Measurements from ENCODE around the gene PPP2R5C. TPM values are rescaled to one million over a fixed set of nuclear protein-coding genes. Genes with fewer than 3 reads are reported as not detected.

The PPP2R5C gene
- total and polyA plus RNA-seq, 9 of the 15 experiments (the other 6 are each of a cell fraction or from before 2014, with no cell fraction given), result 284 to 617 (median 395) TPM

DNA sequence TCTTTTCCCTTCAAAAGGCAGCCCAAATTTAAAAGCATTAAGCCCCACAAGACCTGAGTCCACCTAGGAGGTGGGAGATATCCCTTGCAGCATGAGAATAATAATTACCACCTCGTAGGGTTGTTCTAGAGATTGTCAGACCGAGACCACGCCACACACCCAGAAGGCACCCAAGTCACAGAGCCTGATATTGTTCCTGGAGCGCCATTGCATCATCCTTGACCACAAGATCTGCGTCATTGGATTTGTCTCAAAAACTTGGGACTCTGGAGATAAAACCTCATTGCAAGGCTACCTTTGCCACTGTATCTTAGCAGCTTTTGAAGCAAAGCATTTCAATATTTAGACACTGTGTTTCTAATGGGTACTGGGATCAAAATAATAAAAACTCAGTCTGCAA is 29.4 kb upstream of the PPP2R5C start (continued):
- TF ChIP-seq, protein P1, sequence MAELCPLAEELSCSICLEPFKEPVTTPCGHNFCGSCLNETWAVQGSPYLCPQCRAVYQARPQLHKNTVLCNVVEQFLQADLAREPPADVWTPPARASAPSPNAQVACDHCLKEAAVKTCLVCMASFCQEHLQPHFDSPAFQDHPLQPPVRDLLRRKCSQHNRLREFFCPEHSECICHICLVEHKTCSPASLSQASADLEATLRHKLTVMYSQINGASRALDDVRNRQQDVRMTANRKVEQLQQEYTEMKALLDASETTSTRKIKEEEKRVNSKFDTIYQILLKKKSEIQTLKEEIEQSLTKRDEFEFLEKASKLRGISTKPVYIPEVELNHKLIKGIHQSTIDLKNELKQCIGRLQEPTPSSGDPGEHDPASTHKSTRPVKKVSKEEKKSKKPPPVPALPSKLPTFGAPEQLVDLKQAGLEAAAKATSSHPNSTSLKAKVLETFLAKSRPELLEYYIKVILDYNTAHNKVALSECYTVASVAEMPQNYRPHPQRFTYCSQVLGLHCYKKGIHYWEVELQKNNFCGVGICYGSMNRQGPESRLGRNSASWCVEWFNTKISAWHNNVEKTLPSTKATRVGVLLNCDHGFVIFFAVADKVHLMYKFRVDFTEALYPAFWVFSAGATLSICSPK (IDR thresholded peaks at IDR 0.05; ENCODE audit: borderline replicate concordance), result no peak
- TF ChIP-seq, protein P2, sequence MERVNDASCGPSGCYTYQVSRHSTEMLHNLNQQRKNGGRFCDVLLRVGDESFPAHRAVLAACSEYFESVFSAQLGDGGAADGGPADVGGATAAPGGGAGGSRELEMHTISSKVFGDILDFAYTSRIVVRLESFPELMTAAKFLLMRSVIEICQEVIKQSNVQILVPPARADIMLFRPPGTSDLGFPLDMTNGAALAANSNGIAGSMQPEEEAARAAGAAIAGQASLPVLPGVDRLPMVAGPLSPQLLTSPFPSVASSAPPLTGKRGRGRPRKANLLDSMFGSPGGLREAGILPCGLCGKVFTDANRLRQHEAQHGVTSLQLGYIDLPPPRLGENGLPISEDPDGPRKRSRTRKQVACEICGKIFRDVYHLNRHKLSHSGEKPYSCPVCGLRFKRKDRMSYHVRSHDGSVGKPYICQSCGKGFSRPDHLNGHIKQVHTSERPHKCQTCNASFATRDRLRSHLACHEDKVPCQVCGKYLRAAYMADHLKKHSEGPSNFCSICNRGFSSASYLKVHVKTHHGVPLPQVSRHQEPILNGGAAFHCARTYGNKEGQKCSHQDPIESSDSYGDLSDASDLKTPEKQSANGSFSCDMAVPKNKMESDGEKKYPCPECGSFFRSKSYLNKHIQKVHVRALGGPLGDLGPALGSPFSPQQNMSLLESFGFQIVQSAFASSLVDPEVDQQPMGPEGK (CRISPR knock-in tag; IDR thresholded peaks at IDR 0.05; ENCODE audit: borderline replicate concordance), result no peak
- no peak for TF ChIP-seq TEAD1 (CRISPR knock-in tag; IDR thresholded peaks at IDR 0.05)
- no peak for TF ChIP-seq NCOR1 (IDR thresholded peaks at IDR 0.05)
- TF ChIP-seq, protein P3, sequence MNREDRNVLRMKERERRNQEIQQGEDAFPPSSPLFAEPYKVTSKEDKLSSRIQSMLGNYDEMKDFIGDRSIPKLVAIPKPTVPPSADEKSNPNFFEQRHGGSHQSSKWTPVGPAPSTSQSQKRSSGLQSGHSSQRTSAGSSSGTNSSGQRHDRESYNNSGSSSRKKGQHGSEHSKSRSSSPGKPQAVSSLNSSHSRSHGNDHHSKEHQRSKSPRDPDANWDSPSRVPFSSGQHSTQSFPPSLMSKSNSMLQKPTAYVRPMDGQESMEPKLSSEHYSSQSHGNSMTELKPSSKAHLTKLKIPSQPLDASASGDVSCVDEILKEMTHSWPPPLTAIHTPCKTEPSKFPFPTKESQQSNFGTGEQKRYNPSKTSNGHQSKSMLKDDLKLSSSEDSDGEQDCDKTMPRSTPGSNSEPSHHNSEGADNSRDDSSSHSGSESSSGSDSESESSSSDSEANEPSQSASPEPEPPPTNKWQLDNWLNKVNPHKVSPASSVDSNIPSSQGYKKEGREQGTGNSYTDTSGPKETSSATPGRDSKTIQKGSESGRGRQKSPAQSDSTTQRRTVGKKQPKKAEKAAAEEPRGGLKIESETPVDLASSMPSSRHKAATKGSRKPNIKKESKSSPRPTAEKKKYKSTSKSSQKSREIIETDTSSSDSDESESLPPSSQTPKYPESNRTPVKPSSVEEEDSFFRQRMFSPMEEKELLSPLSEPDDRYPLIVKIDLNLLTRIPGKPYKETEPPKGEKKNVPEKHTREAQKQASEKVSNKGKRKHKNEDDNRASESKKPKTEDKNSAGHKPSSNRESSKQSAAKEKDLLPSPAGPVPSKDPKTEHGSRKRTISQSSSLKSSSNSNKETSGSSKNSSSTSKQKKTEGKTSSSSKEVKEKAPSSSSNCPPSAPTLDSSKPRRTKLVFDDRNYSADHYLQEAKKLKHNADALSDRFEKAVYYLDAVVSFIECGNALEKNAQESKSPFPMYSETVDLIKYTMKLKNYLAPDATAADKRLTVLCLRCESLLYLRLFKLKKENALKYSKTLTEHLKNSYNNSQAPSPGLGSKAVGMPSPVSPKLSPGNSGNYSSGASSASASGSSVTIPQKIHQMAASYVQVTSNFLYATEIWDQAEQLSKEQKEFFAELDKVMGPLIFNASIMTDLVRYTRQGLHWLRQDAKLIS (CRISPR knock-in tag; IDR thresholded peaks at IDR 0.05), result no peak
- peak; percentile 94 for TF ChIP-seq CEBPB (tag; IDR thresholded peaks at IDR 0.05)
- TF ChIP-seq, protein P4, sequence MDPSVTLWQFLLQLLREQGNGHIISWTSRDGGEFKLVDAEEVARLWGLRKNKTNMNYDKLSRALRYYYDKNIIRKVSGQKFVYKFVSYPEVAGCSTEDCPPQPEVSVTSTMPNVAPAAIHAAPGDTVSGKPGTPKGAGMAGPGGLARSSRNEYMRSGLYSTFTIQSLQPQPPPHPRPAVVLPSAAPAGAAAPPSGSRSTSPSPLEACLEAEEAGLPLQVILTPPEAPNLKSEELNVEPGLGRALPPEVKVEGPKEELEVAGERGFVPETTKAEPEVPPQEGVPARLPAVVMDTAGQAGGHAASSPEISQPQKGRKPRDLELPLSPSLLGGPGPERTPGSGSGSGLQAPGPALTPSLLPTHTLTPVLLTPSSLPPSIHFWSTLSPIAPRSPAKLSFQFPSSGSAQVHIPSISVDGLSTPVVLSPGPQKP (CRISPR knock-in tag; IDR thresholded peaks at IDR 0.05), result no peak
- TF ChIP-seq MEF2A (IDR thresholded peaks at IDR 0.05; ENCODE audit: control insufficient read depth, low read depth, low read length), result no peak
- no peak for TF ChIP-seq ZZZ3 (IDR thresholded peaks at IDR 0.05)
- TF ChIP-seq, protein P5, sequence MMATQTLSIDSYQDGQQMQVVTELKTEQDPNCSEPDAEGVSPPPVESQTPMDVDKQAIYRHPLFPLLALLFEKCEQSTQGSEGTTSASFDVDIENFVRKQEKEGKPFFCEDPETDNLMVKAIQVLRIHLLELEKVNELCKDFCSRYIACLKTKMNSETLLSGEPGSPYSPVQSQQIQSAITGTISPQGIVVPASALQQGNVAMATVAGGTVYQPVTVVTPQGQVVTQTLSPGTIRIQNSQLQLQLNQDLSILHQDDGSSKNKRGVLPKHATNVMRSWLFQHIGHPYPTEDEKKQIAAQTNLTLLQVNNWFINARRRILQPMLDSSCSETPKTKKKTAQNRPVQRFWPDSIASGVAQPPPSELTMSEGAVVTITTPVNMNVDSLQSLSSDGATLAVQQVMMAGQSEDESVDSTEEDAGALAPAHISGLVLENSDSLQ (IDR thresholded peaks at IDR 0.05), result no peak
- TF ChIP-seq POLR2B (IDR thresholded peaks at IDR 0.05; ENCODE audit: low read depth, partially characterized antibody), result no peak
- TF ChIP-seq, protein P6, sequence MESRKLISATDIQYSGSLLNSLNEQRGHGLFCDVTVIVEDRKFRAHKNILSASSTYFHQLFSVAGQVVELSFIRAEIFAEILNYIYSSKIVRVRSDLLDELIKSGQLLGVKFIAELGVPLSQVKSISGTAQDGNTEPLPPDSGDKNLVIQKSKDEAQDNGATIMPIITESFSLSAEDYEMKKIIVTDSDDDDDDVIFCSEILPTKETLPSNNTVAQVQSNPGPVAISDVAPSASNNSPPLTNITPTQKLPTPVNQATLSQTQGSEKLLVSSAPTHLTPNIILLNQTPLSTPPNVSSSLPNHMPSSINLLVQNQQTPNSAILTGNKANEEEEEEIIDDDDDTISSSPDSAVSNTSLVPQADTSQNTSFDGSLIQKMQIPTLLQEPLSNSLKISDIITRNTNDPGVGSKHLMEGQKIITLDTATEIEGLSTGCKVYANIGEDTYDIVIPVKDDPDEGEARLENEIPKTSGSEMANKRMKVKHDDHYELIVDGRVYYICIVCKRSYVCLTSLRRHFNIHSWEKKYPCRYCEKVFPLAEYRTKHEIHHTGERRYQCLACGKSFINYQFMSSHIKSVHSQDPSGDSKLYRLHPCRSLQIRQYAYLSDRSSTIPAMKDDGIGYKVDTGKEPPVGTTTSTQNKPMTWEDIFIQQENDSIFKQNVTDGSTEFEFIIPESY (CRISPR knock-in tag; IDR thresholded peaks at IDR 0.05), result no peak
- TF ChIP-seq ZSCAN32 (CRISPR knock-in tag; IDR thresholded peaks at IDR 0.05), result 0 out of 2 replicates have a peak, but pooled peaks have one; percentile 38
